ENCODE measurements around the gene USP47.

USP47 gene

DNA sequence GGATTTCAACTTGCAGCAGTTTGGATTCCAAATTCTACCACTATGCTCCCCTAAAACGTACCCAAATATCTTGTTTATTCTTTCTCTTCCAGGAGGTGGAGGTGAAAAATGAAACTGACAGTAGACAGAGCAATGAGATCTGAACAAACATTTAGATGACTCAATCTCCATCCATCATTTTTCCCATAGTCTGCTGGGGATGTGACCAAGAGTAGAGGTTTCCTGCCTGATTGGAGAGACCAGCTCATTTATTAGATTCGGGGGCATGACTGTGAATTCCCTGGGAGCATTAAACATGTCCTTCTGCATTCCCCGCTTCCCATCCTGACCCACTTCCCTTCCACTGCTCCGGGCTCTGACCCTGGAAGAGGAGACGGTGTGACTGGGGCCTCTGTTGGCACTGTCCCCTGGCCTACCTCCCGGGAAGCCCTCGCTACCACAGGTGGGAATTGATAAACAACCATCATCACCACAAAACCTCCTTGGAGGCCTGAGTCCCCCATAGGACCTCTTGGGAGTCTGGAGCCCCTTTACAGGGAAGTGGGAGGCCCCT, 146.4 kb downstream of the USP47 start:
- H3K4me1 ChIP-seq (ENCODE audit: insufficient read depth, low read length), result peaks cover 11% of the 10 kb centered on the region
- no peaks in the 10 kb centered on the region for H3K9me3 ChIP-seq (ENCODE audit: low read length)
- no peaks in the 10 kb centered on the region for H3K27me3 ChIP-seq (ENCODE audit: control insufficient read depth in 1 of 2, insufficient read depth in 2 of 2, low read length in 2 of 2)
- no peak overlapping the region for H3K27ac ChIP-seq (ENCODE audit: low read depth, low read length)
- H3K36me3 ChIP-seq (ENCODE audit: insufficient read depth, low read length), result no peaks in the 10 kb centered on the region
- H3K4me3 ChIP-seq (ENCODE audit: low read depth in 1 of 2, low read length in 2 of 2), result no peak overlapping the region
- no peak overlapping the region for H3K9ac ChIP-seq (ENCODE audit: low read length)

DNA sequence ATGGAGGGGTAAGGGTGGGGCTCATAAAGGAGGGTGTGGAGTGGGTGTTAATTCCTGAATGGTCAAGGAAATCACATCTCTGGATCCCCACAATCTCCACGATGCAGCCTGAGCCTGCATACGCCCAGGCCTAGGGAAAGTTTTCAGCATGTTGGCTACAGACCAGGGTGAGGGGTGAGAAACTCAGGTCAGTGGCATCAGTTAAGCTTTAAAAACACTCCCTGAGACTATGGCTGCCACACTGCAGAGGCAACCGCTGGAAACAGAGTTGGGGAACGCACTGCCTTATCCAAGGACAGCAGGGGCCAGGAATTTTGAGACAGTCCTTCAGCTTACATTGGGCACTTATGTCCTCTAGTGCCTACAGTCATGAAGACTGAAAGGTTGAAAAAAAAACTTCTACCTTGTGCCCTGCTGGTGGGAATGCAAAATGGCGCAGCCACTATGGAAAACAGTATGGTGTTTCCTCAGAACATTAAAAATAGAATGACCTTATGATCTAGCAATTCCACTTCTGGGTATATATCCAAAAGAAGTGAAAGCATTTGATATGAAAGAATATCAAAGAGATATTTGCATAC, 147.0 kb downstream of the USP47 start:
- no peak overlapping the region for H3K4me3 ChIP-seq (ENCODE audit: low read depth in 1 of 2, low read length in 2 of 2)
- no peaks in the 10 kb centered on the region for H3K9me3 ChIP-seq (ENCODE audit: low read length)
- H3K27ac ChIP-seq (ENCODE audit: low read depth, low read length), result no peak overlapping the region
- H3K9ac ChIP-seq (ENCODE audit: low read length), result no peak overlapping the region
- H3K4me1 ChIP-seq (ENCODE audit: insufficient read depth, low read length), result peaks cover 15% of the 10 kb centered on the region
- H3K27me3 ChIP-seq (ENCODE audit: control insufficient read depth in 1 of 2, insufficient read depth in 2 of 2, low read length in 2 of 2), result no peaks in the 10 kb centered on the region
- H3K36me3 ChIP-seq (ENCODE audit: insufficient read depth, low read length), result no peaks in the 10 kb centered on the region

DNA sequence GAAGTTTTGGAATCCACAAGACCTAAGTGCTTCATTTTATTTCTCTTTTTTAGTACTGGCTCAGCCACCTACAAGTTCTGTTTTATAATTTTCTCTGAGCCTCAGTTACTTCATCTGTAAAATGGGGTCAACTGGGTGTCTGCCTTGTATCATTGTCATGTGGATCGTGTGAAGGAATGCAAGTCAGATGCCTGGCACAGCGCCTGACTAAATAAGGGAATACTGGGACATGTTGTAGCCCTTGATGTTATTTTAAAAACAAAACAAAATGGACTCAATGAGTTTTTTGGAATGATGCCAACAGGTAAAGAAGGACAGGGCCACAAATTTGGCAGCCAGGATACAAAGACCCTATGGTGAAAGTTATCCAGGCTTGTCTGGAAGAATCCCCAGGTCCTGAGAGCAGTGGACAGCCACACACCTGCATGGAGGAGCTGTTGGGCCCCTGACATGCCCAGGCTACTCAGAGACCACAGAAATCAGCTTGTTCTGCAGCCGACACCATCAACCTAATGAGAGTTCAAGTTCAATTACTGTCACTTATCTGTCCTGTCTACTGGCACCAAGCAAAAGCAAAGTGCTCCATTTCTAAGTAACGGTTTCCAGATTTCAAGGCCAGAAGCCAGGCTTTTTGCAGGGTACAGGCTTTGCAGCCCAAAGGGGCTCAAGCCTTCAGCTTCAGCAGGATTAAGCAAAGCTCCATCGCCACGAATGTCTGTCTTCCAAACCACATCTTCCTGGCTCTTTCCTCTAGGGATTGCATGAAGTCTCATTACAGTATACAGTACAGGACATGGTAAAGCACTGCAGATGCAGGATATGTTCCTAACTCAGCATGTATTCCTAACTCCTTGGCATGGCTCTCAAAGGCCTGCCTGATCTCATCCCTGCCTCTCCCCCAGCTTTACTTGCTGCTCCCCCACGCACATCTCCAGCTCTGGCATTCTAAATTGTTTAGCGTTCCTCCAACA, 148.3 kb downstream of the USP47 start:
- Histone ChIP-seq H3K9me3 (ENCODE audit: low read length) (no peaks in the 10 kb centered on the region), H3K27me3 (ENCODE audit: control insufficient read depth in 1 of 2, insufficient read depth in 2 of 2, low read length in 2 of 2) (no peaks in the 10 kb centered on the region), H3K4me3 (ENCODE audit: low read depth in 1 of 2, low read length in 2 of 2) (no peak overlapping the region), H3K4me1 (ENCODE audit: insufficient read depth, low read length) (peaks cover 17% of the 10 kb centered on the region), H3K27ac (ENCODE audit: low read depth, low read length) (no peak overlapping the region), H3K9ac (ENCODE audit: low read length) (no peak overlapping the region), H3K36me3 (ENCODE audit: insufficient read depth, low read length) (no peaks in the 10 kb centered on the region)

DNA sequence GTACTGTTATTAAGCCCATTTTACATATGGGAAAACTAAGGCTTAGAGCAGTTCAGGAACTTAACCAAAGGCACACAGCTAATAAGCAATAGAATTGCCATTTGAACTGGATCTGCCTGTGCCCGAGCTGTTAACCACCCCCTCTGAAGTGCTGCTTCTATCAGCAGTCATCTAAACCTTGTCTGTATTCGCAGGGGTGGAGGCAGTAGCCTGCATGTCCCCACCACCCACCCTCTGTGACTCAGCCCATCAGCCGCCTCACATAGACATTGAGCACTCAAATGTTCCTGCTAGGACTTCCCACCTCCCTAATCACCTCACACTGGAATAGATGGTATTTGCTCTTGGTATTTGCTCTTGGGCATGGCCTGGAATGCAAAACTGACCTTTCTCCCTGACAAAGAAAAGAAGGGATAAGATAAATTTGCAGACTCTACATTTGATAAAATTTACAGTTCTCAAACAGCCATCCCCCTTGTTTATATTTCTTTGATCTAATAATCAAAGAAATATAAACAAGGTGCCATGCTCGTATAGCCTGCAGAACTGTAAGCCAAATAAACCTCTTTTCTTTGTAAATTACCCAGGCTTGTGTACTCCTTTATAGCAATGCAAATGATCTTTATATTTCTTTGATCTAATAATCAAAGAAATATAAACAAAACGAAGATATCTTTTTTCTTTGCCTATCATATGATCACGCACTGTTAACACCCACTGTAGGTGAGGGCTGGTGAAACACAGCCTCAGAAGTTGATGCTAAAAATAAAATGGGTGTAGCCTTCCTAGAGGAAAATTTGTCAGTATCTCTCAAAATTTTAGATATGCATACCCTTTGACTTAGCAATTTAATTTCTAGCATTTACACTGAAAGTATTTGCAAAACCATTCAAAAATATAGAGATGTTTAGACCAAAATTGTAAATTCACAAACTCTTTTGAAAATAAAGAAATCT, 150.8 kb downstream of the USP47 start:
- Histone ChIP-seq H3K27ac (ENCODE audit: low read depth, low read length) (no peak overlapping the region), H3K9me3 (ENCODE audit: low read length) (no peaks in the 10 kb centered on the region), H3K36me3 (ENCODE audit: insufficient read depth, low read length) (peaks cover 4% of the 10 kb centered on the region), H3K4me3 (ENCODE audit: low read depth in 1 of 2, low read length in 2 of 2) (no peak overlapping the region), H3K27me3 (ENCODE audit: control insufficient read depth in 1 of 2, insufficient read depth in 2 of 2, low read length in 2 of 2) (no peaks in the 10 kb centered on the region), H3K9ac (ENCODE audit: low read length) (no peak overlapping the region), H3K4me1 (ENCODE audit: insufficient read depth, low read length) (peaks cover 17% of the 10 kb centered on the region)

DNA sequence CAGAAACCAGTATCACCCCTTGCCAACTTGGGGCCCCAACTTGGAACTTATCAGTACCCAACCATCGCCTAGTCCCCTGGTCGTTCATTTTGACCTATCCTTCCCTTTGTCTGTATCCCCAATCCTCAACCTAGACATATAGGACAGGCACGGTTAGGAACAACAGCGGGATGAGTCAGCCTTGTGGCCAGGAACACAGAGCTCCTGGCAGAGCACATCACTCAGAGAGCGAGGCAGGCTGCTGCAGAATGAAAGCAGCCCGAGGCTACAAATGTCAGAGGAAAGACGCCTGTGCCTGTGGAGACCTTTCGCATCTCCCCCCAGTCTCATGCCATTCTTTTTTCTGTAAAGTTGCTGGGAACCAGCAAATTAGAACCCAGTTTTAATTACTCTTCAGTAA, 152.1 kb downstream of the USP47 start:
- H3K9me3 ChIP-seq (ENCODE audit: low read length), result no peaks in the 10 kb centered on the region
- H3K36me3 ChIP-seq (ENCODE audit: insufficient read depth, low read length), result peaks cover 5% of the 10 kb centered on the region
- H3K27me3 ChIP-seq (ENCODE audit: control insufficient read depth in 1 of 2, insufficient read depth in 2 of 2, low read length in 2 of 2), result no peaks in the 10 kb centered on the region
- H3K4me3 ChIP-seq (ENCODE audit: low read depth in 1 of 2, low read length in 2 of 2), result no peak overlapping the region
- no peak overlapping the region for H3K27ac ChIP-seq (ENCODE audit: low read depth, low read length)
- no peak overlapping the region for H3K9ac ChIP-seq (ENCODE audit: low read length)
- peaks cover 10% of the 10 kb centered on the region for H3K4me1 ChIP-seq (ENCODE audit: insufficient read depth, low read length)

DNA sequence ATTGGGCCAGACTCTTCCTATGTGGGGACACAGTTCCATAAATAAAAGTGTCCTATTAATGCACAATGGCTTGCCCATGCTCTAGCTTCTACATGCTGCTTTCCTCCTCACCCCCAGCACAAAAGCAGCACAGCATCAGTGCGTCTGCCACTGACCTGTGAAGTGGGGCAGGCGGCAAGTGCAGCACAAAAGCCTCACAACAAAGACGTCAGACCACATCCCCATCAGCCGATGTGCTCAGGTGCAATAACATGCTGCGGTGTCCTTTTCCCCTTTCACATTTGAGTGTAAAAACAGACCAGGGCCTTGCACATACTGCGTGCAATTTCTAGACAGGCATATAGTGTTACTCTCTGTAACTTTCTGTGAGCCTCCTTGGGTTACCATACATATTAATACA, 153.8 kb downstream of the USP47 start:
- Histone ChIP-seq H3K9ac (ENCODE audit: low read length) (no peak overlapping the region), H3K9me3 (ENCODE audit: low read length) (no peaks in the 10 kb centered on the region), H3K4me1 (ENCODE audit: insufficient read depth, low read length) (peaks cover 6% of the 10 kb centered on the region), H3K27ac (ENCODE audit: low read depth, low read length) (no peak overlapping the region), H3K27me3 (ENCODE audit: control insufficient read depth in 1 of 2, insufficient read depth in 2 of 2, low read length in 2 of 2) (no peaks in the 10 kb centered on the region), H3K4me3 (ENCODE audit: low read depth in 1 of 2, low read length in 2 of 2) (no peak overlapping the region), H3K36me3 (ENCODE audit: insufficient read depth, low read length) (peaks cover 5% of the 10 kb centered on the region)

DNA sequence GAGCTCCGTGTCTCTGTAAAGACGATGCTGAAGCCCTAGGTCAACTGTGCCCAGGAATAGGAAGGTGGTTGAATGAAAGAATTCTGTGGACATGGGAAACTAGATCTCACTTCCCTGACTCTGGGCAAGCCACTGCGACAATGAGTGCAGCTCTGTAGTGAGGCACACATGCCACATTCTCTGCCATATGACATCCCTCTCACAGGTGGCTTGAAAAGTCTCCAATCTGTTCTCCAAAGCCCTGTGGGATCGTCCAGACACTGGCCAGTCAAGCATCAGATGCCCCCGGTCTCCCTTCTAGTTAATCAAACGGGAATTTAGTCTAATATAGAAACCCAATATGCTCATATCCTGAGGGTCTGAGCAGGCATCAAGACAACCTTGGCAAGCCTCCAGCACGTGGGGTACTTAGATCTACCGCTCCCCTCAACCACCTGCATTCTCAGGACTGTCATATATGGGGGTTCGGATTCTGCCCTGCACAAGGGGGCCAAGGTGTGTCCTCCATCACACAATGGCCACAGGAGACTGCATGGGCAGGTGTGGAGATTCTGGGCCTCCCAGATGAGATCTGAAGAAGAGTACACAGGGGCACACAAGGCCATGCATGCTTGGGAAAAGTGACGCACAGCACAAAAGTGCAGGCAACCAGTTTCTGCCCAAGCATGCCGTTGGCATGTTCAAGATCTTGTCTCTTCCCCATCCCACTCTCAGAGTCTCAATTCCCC, 154.7 kb downstream of the USP47 start:
- H3K4me3 ChIP-seq (ENCODE audit: low read depth in 1 of 2, low read length in 2 of 2), result no peak overlapping the region
- H3K4me1 ChIP-seq (ENCODE audit: insufficient read depth, low read length), result peaks cover 6% of the 10 kb centered on the region
- H3K27ac ChIP-seq (ENCODE audit: low read depth, low read length), result no peak overlapping the region
- H3K9ac ChIP-seq (ENCODE audit: low read length), result no peak overlapping the region
- H3K9me3 ChIP-seq (ENCODE audit: low read length), result no peaks in the 10 kb centered on the region
- H3K27me3 ChIP-seq (ENCODE audit: control insufficient read depth in 1 of 2, insufficient read depth in 2 of 2, low read length in 2 of 2), result no peaks in the 10 kb centered on the region
- H3K36me3 ChIP-seq (ENCODE audit: insufficient read depth, low read length), result peaks cover 5% of the 10 kb centered on the region

DNA sequence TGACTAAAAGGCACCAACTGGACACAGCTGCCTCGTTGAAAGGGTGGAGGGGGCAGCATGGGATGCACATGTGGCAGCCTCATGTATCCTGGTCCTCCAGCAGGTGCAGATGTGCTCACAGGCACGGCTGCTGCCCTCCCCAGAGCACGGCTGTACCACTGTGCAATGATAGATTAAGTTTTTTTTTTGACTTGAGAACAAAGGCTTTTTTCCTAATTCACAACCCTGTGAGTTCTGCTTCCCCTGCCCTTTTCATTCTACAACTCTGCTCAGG, 155.2 kb downstream of the USP47 start:
- H3K36me3 ChIP-seq (ENCODE audit: insufficient read depth, low read length), result peaks cover 5% of the 10 kb centered on the region
- H3K27ac ChIP-seq (ENCODE audit: low read depth, low read length), result no peak overlapping the region
- no peak overlapping the region for H3K9ac ChIP-seq (ENCODE audit: low read length)
- H3K4me1 ChIP-seq (ENCODE audit: insufficient read depth, low read length), result peaks cover 6% of the 10 kb centered on the region
- H3K9me3 ChIP-seq (ENCODE audit: low read length), result no peaks in the 10 kb centered on the region
- H3K4me3 ChIP-seq (ENCODE audit: low read depth in 1 of 2, low read length in 2 of 2), result no peak overlapping the region
- no peaks in the 10 kb centered on the region for H3K27me3 ChIP-seq (ENCODE audit: control insufficient read depth in 1 of 2, insufficient read depth in 2 of 2, low read length in 2 of 2)

DNA sequence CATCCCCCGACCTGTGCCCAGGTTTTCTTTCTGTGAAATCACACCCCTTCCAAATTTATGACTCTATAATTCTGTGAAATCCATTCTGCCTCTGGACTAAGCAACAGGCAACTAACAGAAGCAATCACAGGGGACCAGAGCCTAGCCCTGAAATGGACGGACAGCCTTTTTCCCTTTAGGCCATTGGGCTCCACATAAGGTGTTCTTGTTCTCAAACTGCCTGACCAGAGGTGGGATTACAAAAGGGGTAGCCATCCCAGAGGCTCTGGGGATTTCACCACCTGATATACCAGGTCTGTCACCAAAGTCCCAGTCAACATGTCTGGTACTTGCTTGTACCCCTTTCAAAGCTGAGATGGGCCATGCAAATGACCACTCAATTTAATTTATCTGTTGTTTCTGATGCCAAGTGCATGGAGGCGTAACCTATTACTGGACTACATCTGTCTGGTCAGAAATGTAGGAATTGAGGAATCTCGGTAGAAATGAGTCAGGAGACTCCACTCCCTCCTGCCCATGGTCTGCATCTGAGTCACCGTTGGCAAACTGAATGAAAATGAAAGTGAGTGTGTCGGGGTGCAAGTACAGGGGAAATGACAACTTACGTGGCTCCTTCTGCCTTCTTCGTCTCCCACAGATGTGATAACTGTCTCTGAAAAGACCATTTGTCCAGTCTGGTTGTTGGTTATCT, 156.5 kb downstream of the USP47 start:
- H3K36me3 ChIP-seq (ENCODE audit: insufficient read depth, low read length), result peaks cover 5% of the 10 kb centered on the region
- H3K4me1 ChIP-seq (ENCODE audit: insufficient read depth, low read length), result peaks cover 6% of the 10 kb centered on the region
- no peak overlapping the region for H3K27ac ChIP-seq (ENCODE audit: low read depth, low read length)
- H3K9me3 ChIP-seq (ENCODE audit: low read length), result no peaks in the 10 kb centered on the region
- no peak overlapping the region for H3K9ac ChIP-seq (ENCODE audit: low read length)
- no peaks in the 10 kb centered on the region for H3K27me3 ChIP-seq (ENCODE audit: control insufficient read depth in 1 of 2, insufficient read depth in 2 of 2, low read length in 2 of 2)
- no peak overlapping the region for H3K4me3 ChIP-seq (ENCODE audit: low read depth in 1 of 2, low read length in 2 of 2)

DNA sequence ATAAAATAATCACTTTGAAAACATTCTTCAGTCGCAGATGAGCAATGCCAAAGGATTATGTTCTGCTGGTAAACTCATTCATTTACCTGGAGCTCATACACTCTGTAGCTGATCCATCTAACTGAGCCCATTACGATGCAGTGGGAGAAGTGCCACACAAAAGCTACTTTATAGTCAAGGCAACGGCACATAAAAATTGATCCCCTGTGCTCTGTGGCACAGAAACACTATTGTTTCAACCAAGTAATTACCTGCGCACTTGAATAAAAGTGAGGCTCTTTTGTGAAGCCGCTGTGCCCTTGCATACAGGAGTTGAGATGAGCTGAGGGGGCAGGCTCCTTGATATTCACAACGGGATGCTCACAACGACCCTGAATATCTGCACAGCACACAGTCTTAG, 159.4 kb downstream of the USP47 start:
- Histone ChIP-seq H3K4me1 (ENCODE audit: insufficient read depth, low read length) (no peaks in the 10 kb centered on the region), H3K4me3 (ENCODE audit: low read depth in 1 of 2, low read length in 2 of 2) (no peak overlapping the region), H3K27ac (ENCODE audit: low read depth, low read length) (no peak overlapping the region), H3K9ac (ENCODE audit: low read length) (no peak overlapping the region), H3K9me3 (ENCODE audit: low read length) (no peaks in the 10 kb centered on the region), H3K36me3 (ENCODE audit: insufficient read depth, low read length) (peaks cover 5% of the 10 kb centered on the region), H3K27me3 (ENCODE audit: control insufficient read depth in 1 of 2, insufficient read depth in 2 of 2, low read length in 2 of 2) (no peaks in the 10 kb centered on the region)
